ENCODE data around the gene IGFN1.

- TF ChIP-seq TAF1 (IDR thresholded peaks at IDR 0.05; ENCODE audit: borderline replicate concordance, low read depth, low read length) (no peak), POLR2A (IDR thresholded peaks at IDR 0.05; ENCODE audit: low read depth, low read length) (no peak), POLR2AphosphoS5 (IDR thresholded peaks at IDR 0.05; ENCODE audit: low read depth, low read length) (no peak)
Measured at GRCh38 chr1:201277441-201277840, 86.8 kb downstream of the IGFN1 start.
